Measurements from ENCODE around the gene MN1.

MN1 gene

GRCh38 chr22:27801616-27802345 is at the start of gene MN1:
Gene MN1, minus strand, starts transcription at chr22:27801756. Its CDS starts 1,213 bp downstream, at chr22:27800543.
- no peak for DNase-seq

- DNase-seq: no peak
Measured at GRCh38 chr22:27850000-27850521, 48.5 kb upstream of the MN1 start.

GRCh38 chr22:27848005-27848404 is 46.4 kb upstream of the MN1 start:
- DNase-seq: no peak

GRCh38 chr22:27846910-27847309 is 45.4 kb upstream of the MN1 start:
- no peak for DNase-seq

GRCh38 chr22:27846248-27846757 is 44.7 kb upstream of the MN1 start:
- DNase-seq: no peak

GRCh38 chr22:27845644-27846043 is 44.1 kb upstream of the MN1 start:
- DNase-seq: no peak

- DNase-seq: no peak
Measured at GRCh38 chr22:27844656-27845591, 43.4 kb upstream of the MN1 start.

- DNase-seq: no peak
Measured at GRCh38 chr22:27844256-27844655, 42.7 kb upstream of the MN1 start.

- no peak for DNase-seq
Measured at GRCh38 chr22:27843441-27843840, 41.9 kb upstream of the MN1 start.

- DNase-seq: no peak
Measured at GRCh38 chr22:27842669-27843431, 41.3 kb upstream of the MN1 start.

GRCh38 chr22:27842201-27842600 is 40.6 kb upstream of the MN1 start:
- DNase-seq: no peak

- DNase-seq: no peak
Measured at GRCh38 chr22:27840436-27840835, 38.9 kb upstream of the MN1 start.

- no peak for DNase-seq
Measured at GRCh38 chr22:27839057-27839660, 37.6 kb upstream of the MN1 start.

GRCh38 chr22:27836181-27836580 is 34.6 kb upstream of the MN1 start:
- no peak for DNase-seq

GRCh38 chr22:27835446-27835845 is 33.9 kb upstream of the MN1 start:
- no peak for DNase-seq

- DNase-seq: no peak
Measured at GRCh38 chr22:27834364-27835185, 33.0 kb upstream of the MN1 start.

- no peak for DNase-seq
Measured at GRCh38 chr22:27833803-27834202, 32.2 kb upstream of the MN1 start.

- DNase-seq: no peak
Measured at GRCh38 chr22:27832606-27833005, 31.1 kb upstream of the MN1 start.

GRCh38 chr22:27829620-27830019 is 28.1 kb upstream of the MN1 start:
- DNase-seq: no peak

- DNase-seq: no peak
Measured at GRCh38 chr22:27827604-27828587, 26.3 kb upstream of the MN1 start.

All from NCI-H748 treated with DMSO at 0.1 percent for 48 hours (cell line).